Sigmoid colon (tissue), 7 donors: Measurements from ENCODE around the gene RBM39. TPM values are rescaled to one million over a fixed set of nuclear protein-coding genes. Genes with fewer than 3 reads are reported as not detected.
A peak's percentile ranks its signal among the peaks of the same experiment; 100 is the strongest.

ENCODE experiments used
- DNase-seq: peaks from one replicate; pipeline ENCODE4 v3.0.0-alpha.2; 2019
- H3K27ac ChIP-seq, 4 donors: fragments of 200-600 bp; sonication (generic); one replicate each; pipeline ENCODE4 v1.5.1; 2016 to 2019; ENCODE audit warnings: mild to moderate bottlenecking in 1 of 4
- H3K27me3 ChIP-seq, 3 donors: fragments of 200-600 bp; sonication (generic); one replicate each; pipeline ENCODE4 v1.5.1; 2019; ENCODE audit warnings: mild to moderate bottlenecking in 1 of 3
- H3K36me3 ChIP-seq, 4 donors: fragments of 200-600 bp; sonication (generic); one replicate each; pipeline ENCODE4 v1.5.1; 2016 to 2019
- H3K4me1 ChIP-seq, 4 donors: fragments of 200-600 bp; sonication (generic); one replicate each; pipeline ENCODE4 v1.5.1; 2017 to 2019
- H3K4me3 ChIP-seq, 4 donors: fragments of 200-600 bp; sonication (generic); one replicate each; pipeline ENCODE4 v1.5.1; 2017 to 2019; ENCODE audit warnings: mild to moderate bottlenecking in 2 of 4, moderate library complexity in 1 of 4
- H3K9me3 ChIP-seq, 4 donors: fragments of 200-600 bp in 3 of 4; sonication (generic) in 3 of 4; one replicate each; pipeline versions ENCODE4 v1.5.1 to v1.6.1; 2013 to 2019
- CTCF ChIP-seq, 4 experiments: fragments of 450-650 bp in 3 of 4; fragments of 200-600 bp in 1 of 4; IDR thresholded peaks; one replicate each; pipeline ENCODE4 v1.5.1; 2016 to 2019; ENCODE audit warnings: antibody characterized with exemption in 4 of 4, mild to moderate bottlenecking in 3 of 4, moderate library complexity in 2 of 4
- EP300 ChIP-seq, 4 donors: sonication (generic); formaldehyde crosslinking; IDR thresholded peaks; one replicate each; pipeline ENCODE4 v1.6.1; 2017; ENCODE audit warnings: antibody characterized with exemption in 4 of 4
- POLR2A ChIP-seq, 2 donors: fragments of 450-650 bp; IDR thresholded peaks; one replicate each; pipeline ENCODE4 v1.6.1; 2016; ENCODE audit warnings: antibody characterized with exemption in 2 of 2, mild to moderate bottlenecking in 2 of 2, moderate library complexity in 2 of 2
- POLR2AphosphoS5 ChIP-seq, 4 donors: sonication (generic); formaldehyde crosslinking; IDR thresholded peaks; one replicate each; pipeline ENCODE4 v1.6.1; 2017; ENCODE audit warnings: antibody characterized with exemption in 4 of 4
- WGBS, 2 donors: extraction: QIAGEN DNeasy Blood & Tissue Kit; methylation state at CpG; one replicate each; pipeline ENCODE4 v1.1.7; 2013; 5-methylcytosine and 5-hydroxymethylcytosine counted together
- intact Hi-C: fragments of 100-400 bp; cut with DNase I; formaldehyde crosslinking; loops from one replicate; pipeline ENCODE4 v1.15.1; 2023
- polyA plus RNA-seq, 3 donors: library from polyadenylated mRNA; stranded (reverse); fragments of 200-250 nt; gene quantifications; one replicate each; pipeline ENCODE4 v1.2.3, GENCODE V29; 2013
- total RNA-seq, 4 donors: library from RNA; depleted of rRNA; stranded (reverse); fragments of >200 nt; gene quantifications; one replicate each; pipeline ENCODE4 v1.1.0, GENCODE V29; 2016
- donor health status: healthy with polysubstance abuse.
- donor health status: Bipolar disorder and iron deficiency.
- donor health status: healthy.

RBM39 gene
- total and polyA plus RNA-seq, 7 donors, result 68.2 to 408 (median 281) TPM

DNA sequence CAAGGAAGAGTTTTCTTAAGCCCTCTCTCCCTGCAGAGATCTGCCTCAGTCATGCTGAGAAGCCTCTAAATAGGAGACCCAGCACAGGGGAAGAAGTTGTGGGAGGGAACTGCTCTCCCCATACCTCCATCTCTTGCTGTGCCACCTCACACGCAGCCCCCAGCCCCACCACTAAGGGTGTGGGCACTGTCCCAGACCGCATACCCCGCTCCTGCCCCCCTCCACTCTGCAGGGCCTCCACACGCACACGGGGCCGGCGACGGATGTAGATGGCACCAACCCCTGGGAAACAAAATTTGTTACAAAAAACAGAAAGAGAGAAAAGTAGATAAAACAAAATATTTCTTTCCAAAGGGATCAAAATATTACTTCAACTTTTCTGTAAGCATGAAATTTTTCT is 67.1 kb downstream of the RBM39 start:
- no peak overlapping the region for H3K27ac ChIP-seq
- no peaks in the 10 kb centered on the region for H3K27me3 ChIP-seq
- H3K4me3 ChIP-seq, result no peak overlapping the region
- peak; percentile 11 for DNase-seq
- no peaks in the 10 kb centered on the region for H3K4me1 ChIP-seq
- no peak for TF ChIP-seq CTCF (IDR thresholded peaks at IDR 0.05)
- H3K9me3 ChIP-seq, result no peaks in the 10 kb centered on the region
- peaks cover 8 to 60% (median 32%) of the 10 kb centered on the region in 4 donors for H3K36me3 ChIP-seq
- 96% methylated on average over 8 of the region's 8 CpGs for WGBS, 2 donors
- intact Hi-C loops, result no loop called here

DNA sequence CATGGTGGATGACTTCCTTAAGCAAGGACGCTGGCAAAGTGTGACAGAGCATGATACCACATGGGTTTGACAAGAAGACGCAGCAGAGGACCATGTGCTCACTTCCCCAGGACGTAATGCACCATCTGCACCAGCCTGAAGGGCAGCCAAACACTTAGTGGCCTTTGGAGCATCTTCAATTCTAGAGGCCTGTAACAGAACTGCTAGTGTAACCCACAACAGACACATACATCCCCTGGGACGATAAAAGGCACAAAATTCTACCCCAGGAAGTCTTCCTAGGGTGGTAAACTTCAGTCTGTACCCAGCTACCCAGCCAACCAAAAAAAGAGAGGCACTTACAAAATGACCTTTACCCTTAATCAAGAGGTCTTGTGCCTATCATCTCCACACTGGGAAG is 68.2 kb downstream of the RBM39 start:
- H3K27me3 ChIP-seq, result no peaks in the 10 kb centered on the region
- H3K4me3 ChIP-seq, result no peak overlapping the region
- no peaks in the 10 kb centered on the region for H3K9me3 ChIP-seq
- TF ChIP-seq POLR2AphosphoS5 (IDR thresholded peaks at IDR 0.05), result no peak
- no peak for TF ChIP-seq POLR2A (IDR thresholded peaks at IDR 0.05)
- TF ChIP-seq EP300 (IDR thresholded peaks at IDR 0.05), result no peak
- TF ChIP-seq CTCF (IDR thresholded peaks at IDR 0.05), result no peak
- no peak overlapping the region for H3K27ac ChIP-seq
- peaks cover 8 to 67% (median 40%) of the 10 kb centered on the region in 4 donors for H3K36me3 ChIP-seq
- DNase-seq, result peak; percentile 44
- H3K4me1 ChIP-seq, result no peaks in the 10 kb centered on the region
- 84 to 94% methylated on average over 4 of the region's 4 CpGs for WGBS, 2 donors
- intact Hi-C loops, result no loop called here

DNA sequence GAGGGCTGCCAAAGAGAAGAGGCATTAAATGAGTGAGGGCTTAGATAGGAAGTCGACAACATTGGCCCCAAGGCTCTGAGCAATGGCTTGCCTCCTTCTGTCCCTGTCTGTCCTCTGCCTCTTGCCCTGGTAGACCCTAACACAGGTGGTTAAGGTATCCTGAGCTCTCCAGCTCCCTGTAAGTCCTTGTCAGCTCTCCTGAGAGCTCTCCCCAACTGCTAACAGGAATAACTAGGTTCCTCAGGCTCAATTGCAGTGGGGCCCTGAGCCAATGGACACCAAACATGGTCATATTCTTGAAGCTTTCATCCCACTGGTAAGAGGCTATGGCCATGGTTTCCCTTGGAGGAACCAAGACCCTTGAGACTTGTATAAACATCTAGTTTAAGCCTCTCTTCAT is 72.4 kb downstream of the RBM39 start:
- WGBS, 2 donors, result 87 to 95% methylated on average over 1 of the region's 1 CpG
- Histone ChIP-seq H3K36me3 (peaks cover 8 to 66% (median 42%) of the 10 kb centered on the region in 4 donors), H3K4me3 (no peak overlapping the region), H3K9me3 (no peaks in the 10 kb centered on the region), H3K27me3 (no peaks in the 10 kb centered on the region), H3K4me1 (no peaks in the 10 kb centered on the region), H3K27ac (no peak overlapping the region)
- TF ChIP-seq POLR2AphosphoS5 (IDR thresholded peaks at IDR 0.05) (no peak), CTCF (IDR thresholded peaks at IDR 0.05) (no peak), POLR2A (IDR thresholded peaks at IDR 0.05) (no peak), EP300 (IDR thresholded peaks at IDR 0.05) (no peak)
- DNase-seq, result peak; percentile 30
- intact Hi-C loops, result loop anchor here (10.0 kb wide), 1 partner anchor 125 kb away; the partner anchor contains the start of gene ERGIC3

GRCh38 chr20:35669221-35669620 is 72.8 kb downstream of the RBM39 start:
- intact Hi-C loops, result loop anchor here (10.0 kb wide), 1 partner anchor 124 kb away; the partner anchor contains the start of gene ERGIC3
- TF ChIP-seq CTCF (IDR thresholded peaks at IDR 0.05), result no peak
- no peak for TF ChIP-seq POLR2AphosphoS5 (IDR thresholded peaks at IDR 0.05)
- TF ChIP-seq EP300 (IDR thresholded peaks at IDR 0.05), result no peak
- TF ChIP-seq POLR2A (IDR thresholded peaks at IDR 0.05), result no peak
- Histone ChIP-seq H3K27me3 (no peaks in the 10 kb centered on the region), H3K36me3 (peaks cover 8 to 61% (median 39%) of the 10 kb centered on the region in 4 donors), H3K4me1 (no peaks in the 10 kb centered on the region), H3K4me3 (no peak overlapping the region), H3K27ac (no peak overlapping the region), H3K9me3 (no peaks in the 10 kb centered on the region)
- WGBS, 2 donors, result 95 to 96% methylated on average over 5 of the region's 5 CpGs
- DNase-seq, result no peak

GRCh38 chr20:35665949-35666288 is 76.1 kb downstream of the RBM39 start:
- no peak for DNase-seq
- Histone ChIP-seq H3K9me3 (no peaks in the 10 kb centered on the region), H3K36me3 (peaks cover 0 to 28% (median 10%) of the 10 kb centered on the region in 4 donors), H3K4me3 (no peak overlapping the region), H3K27me3 (no peaks in the 10 kb centered on the region), H3K4me1 (peaks cover 0 to 31% (median 21%) of the 10 kb centered on the region in 4 donors), H3K27ac (peak overlapping the region in 1 of 4 donors; percentile 94)
- no peak for TF ChIP-seq POLR2AphosphoS5 (IDR thresholded peaks at IDR 0.05)
- TF ChIP-seq CTCF (IDR thresholded peaks at IDR 0.05), result no peak
- TF ChIP-seq EP300 (IDR thresholded peaks at IDR 0.05), result no peak
- no peak for TF ChIP-seq POLR2A (IDR thresholded peaks at IDR 0.05)
- WGBS, 2 donors, result 97 to 98% methylated on average over 17 of the region's 17 CpGs
- intact Hi-C loops, result loop anchor here (10.0 kb wide), 1 partner anchor 121 kb away; the partner anchor contains the start of gene ERGIC3
